Testis (tissue), 2 donors: ENCODE measurements around the gene SCAP.

ENCODE experiments used
- POLR2A ChIP-seq: fragments of 450-650 bp; IDR thresholded peaks from one replicate; pipeline ENCODE4 v1.6.1; 2017; ENCODE audit warnings: antibody characterized with exemption, mild to moderate bottlenecking, moderate library complexity
- TF ChIP-seq, protein P1 (sequence below), 3 experiments: fragments of 450-650 bp in 2 of 3; fragments of 200-600 bp in 1 of 3; sonication (generic) in 1 of 3; IDR thresholded peaks; one replicate each; pipeline ENCODE4 v1.5.1; 2016 to 2019; ENCODE audit warnings: antibody characterized with exemption in 3 of 3, mild to moderate bottlenecking in 2 of 3, moderate library complexity in 1 of 3

DNA sequence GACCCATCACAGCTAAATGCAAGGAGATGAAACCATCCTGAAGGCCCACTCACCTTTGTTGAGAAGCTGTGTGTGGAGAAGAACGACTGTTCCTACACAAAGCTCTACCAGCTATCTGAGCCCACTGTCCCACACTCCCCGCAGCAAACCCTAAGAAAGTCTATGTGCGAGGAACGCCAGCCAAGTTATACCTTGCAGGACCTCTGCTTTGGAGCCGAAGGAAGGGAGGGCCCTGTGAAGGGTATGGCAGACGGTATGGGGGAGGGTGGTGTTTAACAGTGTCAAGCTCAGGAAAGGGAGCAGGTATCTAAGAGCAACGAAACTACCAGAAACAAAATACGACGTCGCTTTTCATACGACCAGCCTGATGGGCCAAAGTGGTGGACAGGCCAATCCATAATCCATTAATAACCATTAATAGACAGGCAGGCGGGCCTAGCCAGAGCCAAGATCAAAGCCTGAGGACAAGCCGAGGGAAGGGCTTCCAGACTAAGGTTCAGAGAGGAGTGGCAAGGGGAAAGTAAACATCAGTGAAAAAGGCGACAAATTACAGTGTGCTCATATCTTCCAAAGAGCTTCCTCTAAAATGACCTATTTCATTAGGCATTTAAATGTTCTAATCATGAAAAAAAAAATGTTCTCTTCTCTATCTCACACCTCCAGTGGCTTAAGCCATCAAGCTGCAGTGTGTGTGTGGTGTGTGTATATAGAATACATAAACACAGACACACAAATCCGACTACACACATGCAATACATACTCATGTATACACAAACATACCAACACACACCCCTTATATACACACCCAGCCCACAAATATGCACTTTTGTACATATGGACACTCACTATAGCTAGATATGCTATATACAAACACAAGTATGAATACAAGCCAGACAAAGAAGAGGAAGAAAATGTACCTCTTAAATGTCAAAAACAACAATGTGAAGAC lies 51.0 kb downstream of the SCAP start:
- TF ChIP-seq, protein P1, sequence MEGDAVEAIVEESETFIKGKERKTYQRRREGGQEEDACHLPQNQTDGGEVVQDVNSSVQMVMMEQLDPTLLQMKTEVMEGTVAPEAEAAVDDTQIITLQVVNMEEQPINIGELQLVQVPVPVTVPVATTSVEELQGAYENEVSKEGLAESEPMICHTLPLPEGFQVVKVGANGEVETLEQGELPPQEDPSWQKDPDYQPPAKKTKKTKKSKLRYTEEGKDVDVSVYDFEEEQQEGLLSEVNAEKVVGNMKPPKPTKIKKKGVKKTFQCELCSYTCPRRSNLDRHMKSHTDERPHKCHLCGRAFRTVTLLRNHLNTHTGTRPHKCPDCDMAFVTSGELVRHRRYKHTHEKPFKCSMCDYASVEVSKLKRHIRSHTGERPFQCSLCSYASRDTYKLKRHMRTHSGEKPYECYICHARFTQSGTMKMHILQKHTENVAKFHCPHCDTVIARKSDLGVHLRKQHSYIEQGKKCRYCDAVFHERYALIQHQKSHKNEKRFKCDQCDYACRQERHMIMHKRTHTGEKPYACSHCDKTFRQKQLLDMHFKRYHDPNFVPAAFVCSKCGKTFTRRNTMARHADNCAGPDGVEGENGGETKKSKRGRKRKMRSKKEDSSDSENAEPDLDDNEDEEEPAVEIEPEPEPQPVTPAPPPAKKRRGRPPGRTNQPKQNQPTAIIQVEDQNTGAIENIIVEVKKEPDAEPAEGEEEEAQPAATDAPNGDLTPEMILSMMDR (IDR thresholded peaks at IDR 0.05): no peak
- TF ChIP-seq POLR2A: no peak
